GM23338 (cell line): ENCODE measurements around the gene SLIT1. TPM values are rescaled to one million over a fixed set of nuclear protein-coding genes. Genes with fewer than 3 reads are reported as not detected.

Experiments
- ATAC-seq: fragments of 200-7000 bp; cut with Tn5 transposase; 3 replicates; pipeline ENCODE4 v1.9.1; 2020
- DNase-seq: peaks from one replicate; pipeline ENCODE4 v3.0.0-alpha.2; 2015; ENCODE audit warnings: low spot score
- H2AFZ ChIP-seq: fragments of 200-600 bp; sonication (generic); 2 replicates; pipeline ENCODE4 v1.8.0; 2016; ENCODE audit warnings: antibody characterized with exemption, mild to moderate bottlenecking, moderate library complexity
- H3F3A ChIP-seq: fragments of 200-600 bp; sonication (generic); replicated peaks from 2 replicates; pipeline ENCODE4 v1.8.0; 2017; ENCODE audit warnings: antibody characterized with exemption, mixed run types, low read depth
- H3K27ac ChIP-seq: fragments of 200-600 bp; sonication (generic); 2 replicates; pipeline ENCODE4 v1.6.1; 2016; ENCODE audit warnings: low read depth
- H3K27me3 ChIP-seq: fragments of 200-600 bp; sonication (generic); 2 replicates; pipeline ENCODE4 v1.8.0; 2016; ENCODE audit warnings: mild to moderate bottlenecking, mixed run types, moderate library complexity; ENCODE audit not compliant: insufficient read depth
- H3K36me3 ChIP-seq: fragments of 200-600 bp; sonication (generic); 2 replicates; pipeline ENCODE4 v1.8.0; 2016; ENCODE audit warnings: mild to moderate bottlenecking; ENCODE audit not compliant: insufficient read depth
- H3K4me1 ChIP-seq: fragments of 200-600 bp; sonication (generic); 2 replicates; pipeline ENCODE4 v1.8.0; 2016; ENCODE audit warnings: mild to moderate bottlenecking, moderate library complexity; ENCODE audit not compliant: insufficient read depth
- H3K4me2 ChIP-seq: fragments of 200-600 bp; sonication (generic); 2 replicates; pipeline ENCODE4 v1.7.1; 2017; ENCODE audit warnings: mixed run types
- H3K4me3 ChIP-seq: fragments of 200-600 bp; sonication (generic); 2 replicates; pipeline ENCODE4 v1.6.1; 2016; ENCODE audit warnings: mixed run types
- H3K79me2 ChIP-seq: fragments of 200-600 bp; sonication (generic); replicated peaks from 2 replicates; pipeline ENCODE4 v1.8.0; 2017; ENCODE audit warnings: mild to moderate bottlenecking; ENCODE audit not compliant: insufficient read depth
- H3K9me2 ChIP-seq: fragments of 200-600 bp; sonication (generic); 2 replicates; pipeline ENCODE4 v1.8.0; 2017; ENCODE audit not compliant: insufficient read depth
- H4K20me1 ChIP-seq: fragments of 200-600 bp; sonication (generic); replicated peaks from 2 replicates; pipeline ENCODE4 v1.8.0; 2017; ENCODE audit warnings: mild to moderate bottlenecking; ENCODE audit not compliant: insufficient read depth
- H3K27ac Mint-ChIP-seq: 2 replicates; pipeline ENCODE4 v1.8.0; 2020; ENCODE audit warnings: inconsistent platforms, mild to moderate bottlenecking, moderate library complexity, mixed read lengths
- H3K27me3 Mint-ChIP-seq: 3 replicates; pipeline ENCODE4 v1.8.0; 2022; ENCODE audit warnings: low read depth, mild to moderate bottlenecking, moderate library complexity, mixed read lengths, inconsistent platforms; ENCODE audit not compliant: insufficient read depth, poor library complexity
- H3K36me3 Mint-ChIP-seq: 3 replicates; pipeline ENCODE4 v1.8.0; 2021; ENCODE audit warnings: low read depth, mild to moderate bottlenecking, inconsistent platforms, moderate library complexity, mixed read lengths
- H3K4me1 Mint-ChIP-seq: 3 replicates; pipeline ENCODE4 v1.8.0; 2020; ENCODE audit warnings: mild to moderate bottlenecking, inconsistent platforms, mixed read lengths
- H3K4me3 Mint-ChIP-seq: 3 replicates; pipeline ENCODE4 v1.8.0; 2021; ENCODE audit warnings: moderate library complexity, mild to moderate bottlenecking, inconsistent platforms, mixed read lengths
- H3K9me3 Mint-ChIP-seq: 3 replicates; pipeline ENCODE4 v1.8.0; 2020; ENCODE audit warnings: moderate library complexity, mild to moderate bottlenecking, inconsistent platforms, mixed read lengths
- CREB1 ChIP-seq: fragments of 250-450 bp; sonication (Bioruptor Pico); IDR thresholded peaks from 2 replicates; pipeline ENCODE4 v1.5.0; 2020; ENCODE audit warnings: low read depth, mild to moderate bottlenecking, moderate library complexity
- EZH2 ChIP-seq: fragments of 200-600 bp; sonication (generic); IDR thresholded peaks from one replicate; pipeline ENCODE4 v1.8.0; 2017; ENCODE audit warnings: antibody characterized with exemption, mild to moderate bottlenecking, low read depth; ENCODE audit not compliant: unreplicated experiment
- EZH2phosphoT487 ChIP-seq: fragments of 200-600 bp; sonication (generic); IDR thresholded peaks from one replicate; pipeline ENCODE4 v1.8.1; 2018; ENCODE audit warnings: antibody characterized with exemption; ENCODE audit not compliant: unreplicated experiment
- JUNB ChIP-seq: IDR thresholded peaks from one replicate; pipeline ENCODE4 v1.6.1; 2016; ENCODE audit warnings: antibody characterized with exemption; ENCODE audit not compliant: unreplicated experiment
- NANOG ChIP-seq: IDR thresholded peaks from 2 replicates; pipeline ENCODE4 v1.6.1; 2016; ENCODE audit warnings: antibody characterized with exemption, borderline replicate concordance
- POLR2AphosphoS5 ChIP-seq: IDR thresholded peaks from 2 replicates; pipeline ENCODE4 v1.6.1; 2016; ENCODE audit warnings: antibody characterized with exemption, low read depth
- STAT1 ChIP-seq: IDR thresholded peaks from one replicate; pipeline ENCODE4 v1.6.1; 2016; ENCODE audit warnings: antibody characterized with exemption; ENCODE audit not compliant: unreplicated experiment
- ZNF114 ChIP-seq: fragments of 250-450 bp; sonication (Bioruptor Pico); IDR thresholded peaks from 2 replicates; pipeline ENCODE4 v1.5.0; 2020; ENCODE audit warnings: mild to moderate bottlenecking, moderate library complexity
- ZNF331 ChIP-seq: fragments of 250-450 bp; sonication (Bioruptor Pico); IDR thresholded peaks from 2 replicates; pipeline ENCODE4 v1.5.0; 2020; ENCODE audit warnings: low read depth, mild to moderate bottlenecking, moderate library complexity
- polyA plus RNA-seq: library from polyadenylated mRNA; unstranded; fragments of >200 nt; fragmentation: Nextera tagmentation; extraction: Ambion mirVana; gene quantifications from 2 replicates; pipeline ENCODE4 v1.2.1, GENCODE V29; 2016
- total RNA-seq: library from RNA; depleted of rRNA; stranded (reverse); fragments of >200 nt; shearing (Covaris generic); gene quantifications from 2 replicates; pipeline ENCODE4 v1.2.3, GENCODE V29; 2014
- TF ChIP-seq, protein P1 (sequence below), 2 experiments: fragments of 200-600 bp in 1 of 2; sonication (generic) in 1 of 2; conservative IDR thresholded peaks; 2 replicates each; pipeline versions ENCODE4 v1.5.1 to v1.6.1; 2016 to 2017; ENCODE audit warnings: antibody characterized with exemption in 2 of 2, low read depth in 2 of 2, mild to moderate bottlenecking in 2 of 2, moderate library complexity in 1 of 2
- TF ChIP-seq, protein P2 (sequence below): fragments of 250-450 bp; sonication (Bioruptor Pico); IDR thresholded peaks from 2 replicates; pipeline ENCODE4 v1.5.0; 2020; ENCODE audit warnings: mild to moderate bottlenecking, moderate library complexity
- TF ChIP-seq, protein P3 (sequence below): IDR thresholded peaks from 2 replicates; pipeline ENCODE4 v1.6.1; 2016; ENCODE audit warnings: antibody characterized with exemption
- TF ChIP-seq, protein P4 (sequence below): IDR thresholded peaks from one replicate; pipeline ENCODE4 v1.6.1; 2018; ENCODE audit warnings: antibody characterized with exemption; ENCODE audit not compliant: unreplicated experiment

Gene SLIT1
- total and polyA plus RNA-seq, 2 experiments from 2014 or later, result 0.76 to 1.7 TPM

DNA sequence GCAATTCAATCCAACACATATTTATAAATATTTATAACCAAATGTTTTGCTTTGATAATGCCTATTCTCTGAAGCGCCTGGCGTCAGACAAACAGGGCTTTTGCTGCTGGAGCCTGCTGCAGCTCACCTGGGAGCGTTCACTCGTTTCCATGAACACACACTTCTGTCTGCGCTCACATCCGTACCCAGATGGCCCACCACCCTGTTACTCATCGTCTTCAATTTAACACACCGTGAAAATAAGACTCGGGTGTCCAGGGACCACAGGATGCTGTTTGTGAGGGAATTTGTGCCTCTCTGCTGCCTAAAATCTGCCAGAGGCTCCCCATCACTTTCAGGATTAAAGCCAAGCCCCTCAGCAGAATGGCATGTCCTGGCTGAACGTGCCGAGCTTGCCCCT lies 74.1 kb downstream of the SLIT1 start:
- Histone ChIP-seq H2AFZ (no peak overlapping the region), H4K20me1 (no peaks in the 10 kb centered on the region), H3K4me3 (no peak overlapping the region), H3K4me2 (no peak overlapping the region), H3K36me3 (no peaks in the 10 kb centered on the region), H3K27me3 (no peaks in the 10 kb centered on the region), H3K4me1 (no peaks in the 10 kb centered on the region), H3F3A (no peaks in the 10 kb centered on the region), H3K9me2 (no peaks in the 10 kb centered on the region), H3K79me2 (no peaks in the 10 kb centered on the region), H3K27ac (no peak overlapping the region)
- ATAC-seq (no peak), DNase-seq (no peak)
- no peak for TF ChIP-seq EZH2phosphoT487
- no peak for TF ChIP-seq ZNF114
- TF ChIP-seq POLR2AphosphoS5, result no peak
- TF ChIP-seq, protein P1, sequence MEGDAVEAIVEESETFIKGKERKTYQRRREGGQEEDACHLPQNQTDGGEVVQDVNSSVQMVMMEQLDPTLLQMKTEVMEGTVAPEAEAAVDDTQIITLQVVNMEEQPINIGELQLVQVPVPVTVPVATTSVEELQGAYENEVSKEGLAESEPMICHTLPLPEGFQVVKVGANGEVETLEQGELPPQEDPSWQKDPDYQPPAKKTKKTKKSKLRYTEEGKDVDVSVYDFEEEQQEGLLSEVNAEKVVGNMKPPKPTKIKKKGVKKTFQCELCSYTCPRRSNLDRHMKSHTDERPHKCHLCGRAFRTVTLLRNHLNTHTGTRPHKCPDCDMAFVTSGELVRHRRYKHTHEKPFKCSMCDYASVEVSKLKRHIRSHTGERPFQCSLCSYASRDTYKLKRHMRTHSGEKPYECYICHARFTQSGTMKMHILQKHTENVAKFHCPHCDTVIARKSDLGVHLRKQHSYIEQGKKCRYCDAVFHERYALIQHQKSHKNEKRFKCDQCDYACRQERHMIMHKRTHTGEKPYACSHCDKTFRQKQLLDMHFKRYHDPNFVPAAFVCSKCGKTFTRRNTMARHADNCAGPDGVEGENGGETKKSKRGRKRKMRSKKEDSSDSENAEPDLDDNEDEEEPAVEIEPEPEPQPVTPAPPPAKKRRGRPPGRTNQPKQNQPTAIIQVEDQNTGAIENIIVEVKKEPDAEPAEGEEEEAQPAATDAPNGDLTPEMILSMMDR (conservative IDR thresholded peaks at IDR 0.05; ENCODE audit: low read depth in 2 of 2), result no peak
- no peak for TF ChIP-seq CREB1 (CRISPR knock-in tag)
- TF ChIP-seq ZNF331 (CRISPR knock-in tag), result no peak
- TF ChIP-seq, protein P2, sequence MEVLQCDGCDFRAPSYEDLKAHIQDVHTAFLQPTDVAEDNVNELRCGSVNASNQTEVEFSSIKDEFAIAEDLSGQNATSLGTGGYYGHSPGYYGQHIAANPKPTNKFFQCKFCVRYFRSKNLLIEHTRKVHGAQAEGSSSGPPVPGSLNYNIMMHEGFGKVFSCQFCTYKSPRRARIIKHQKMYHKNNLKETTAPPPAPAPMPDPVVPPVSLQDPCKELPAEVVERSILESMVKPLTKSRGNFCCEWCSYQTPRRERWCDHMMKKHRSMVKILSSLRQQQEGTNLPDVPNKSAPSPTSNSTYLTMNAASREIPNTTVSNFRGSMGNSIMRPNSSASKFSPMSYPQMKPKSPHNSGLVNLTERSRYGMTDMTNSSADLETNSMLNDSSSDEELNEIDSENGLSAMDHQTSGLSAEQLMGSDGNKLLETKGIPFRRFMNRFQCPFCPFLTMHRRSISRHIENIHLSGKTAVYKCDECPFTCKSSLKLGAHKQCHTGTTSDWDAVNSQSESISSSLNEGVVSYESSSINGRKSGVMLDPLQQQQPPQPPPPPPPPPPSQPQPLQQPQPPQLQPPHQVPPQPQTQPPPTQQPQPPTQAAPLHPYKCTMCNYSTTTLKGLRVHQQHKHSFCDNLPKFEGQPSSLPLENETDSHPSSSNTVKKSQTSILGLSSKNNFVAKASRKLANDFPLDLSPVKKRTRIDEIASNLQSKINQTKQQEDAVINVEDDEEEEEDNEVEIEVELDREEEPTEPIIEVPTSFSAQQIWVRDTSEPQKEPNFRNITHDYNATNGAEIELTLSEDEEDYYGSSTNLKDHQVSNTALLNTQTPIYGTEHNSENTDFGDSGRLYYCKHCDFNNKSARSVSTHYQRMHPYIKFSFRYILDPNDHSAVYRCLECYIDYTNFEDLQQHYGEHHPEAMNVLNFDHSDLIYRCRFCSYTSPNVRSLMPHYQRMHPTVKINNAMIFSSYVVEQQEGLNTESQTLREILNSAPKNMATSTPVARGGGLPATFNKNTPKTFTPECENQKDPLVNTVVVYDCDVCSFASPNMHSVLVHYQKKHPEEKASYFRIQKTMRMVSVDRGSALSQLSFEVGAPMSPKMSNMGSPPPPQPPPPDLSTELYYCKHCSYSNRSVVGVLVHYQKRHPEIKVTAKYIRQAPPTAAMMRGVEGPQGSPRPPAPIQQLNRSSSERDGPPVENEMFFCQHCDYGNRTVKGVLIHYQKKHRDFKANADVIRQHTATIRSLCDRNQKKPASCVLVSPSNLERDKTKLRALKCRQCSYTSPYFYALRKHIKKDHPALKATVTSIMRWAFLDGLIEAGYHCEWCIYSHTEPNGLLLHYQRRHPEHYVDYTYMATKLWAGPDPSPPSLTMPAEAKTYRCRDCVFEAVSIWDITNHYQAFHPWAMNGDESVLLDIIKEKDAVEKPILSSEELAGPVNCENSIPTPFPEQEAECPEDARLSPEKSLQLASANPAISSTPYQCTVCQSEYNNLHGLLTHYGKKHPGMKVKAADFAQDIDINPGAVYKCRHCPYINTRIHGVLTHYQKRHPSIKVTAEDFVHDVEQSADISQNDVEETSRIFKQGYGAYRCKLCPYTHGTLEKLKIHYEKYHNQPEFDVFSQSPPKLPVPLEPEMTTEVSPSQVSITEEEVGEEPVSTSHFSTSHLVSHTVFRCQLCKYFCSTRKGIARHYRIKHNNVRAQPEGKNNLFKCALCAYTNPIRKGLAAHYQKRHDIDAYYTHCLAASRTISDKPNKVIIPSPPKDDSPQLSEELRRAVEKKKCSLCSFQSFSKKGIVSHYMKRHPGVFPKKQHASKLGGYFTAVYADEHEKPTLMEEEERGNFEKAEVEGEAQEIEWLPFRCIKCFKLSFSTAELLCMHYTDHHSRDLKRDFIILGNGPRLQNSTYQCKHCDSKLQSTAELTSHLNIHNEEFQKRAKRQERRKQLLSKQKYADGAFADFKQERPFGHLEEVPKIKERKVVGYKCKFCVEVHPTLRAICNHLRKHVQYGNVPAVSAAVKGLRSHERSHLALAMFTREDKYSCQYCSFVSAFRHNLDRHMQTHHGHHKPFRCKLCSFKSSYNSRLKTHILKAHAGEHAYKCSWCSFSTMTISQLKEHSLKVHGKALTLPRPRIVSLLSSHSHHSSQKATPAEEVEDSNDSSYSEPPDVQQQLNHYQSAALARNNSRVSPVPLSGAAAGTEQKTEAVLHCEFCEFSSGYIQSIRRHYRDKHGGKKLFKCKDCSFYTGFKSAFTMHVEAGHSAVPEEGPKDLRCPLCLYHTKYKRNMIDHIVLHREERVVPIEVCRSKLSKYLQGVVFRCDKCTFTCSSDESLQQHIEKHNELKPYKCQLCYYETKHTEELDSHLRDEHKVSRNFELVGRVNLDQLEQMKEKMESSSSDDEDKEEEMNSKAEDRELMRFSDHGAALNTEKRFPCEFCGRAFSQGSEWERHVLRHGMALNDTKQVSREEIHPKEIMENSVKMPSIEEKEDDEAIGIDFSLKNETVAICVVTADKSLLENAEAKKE, result no peak
- no peak for TF ChIP-seq JUNB
- no peak for TF ChIP-seq EZH2
- no peak for TF ChIP-seq STAT1
- no peak for TF ChIP-seq NANOG
- TF ChIP-seq, protein P3, sequence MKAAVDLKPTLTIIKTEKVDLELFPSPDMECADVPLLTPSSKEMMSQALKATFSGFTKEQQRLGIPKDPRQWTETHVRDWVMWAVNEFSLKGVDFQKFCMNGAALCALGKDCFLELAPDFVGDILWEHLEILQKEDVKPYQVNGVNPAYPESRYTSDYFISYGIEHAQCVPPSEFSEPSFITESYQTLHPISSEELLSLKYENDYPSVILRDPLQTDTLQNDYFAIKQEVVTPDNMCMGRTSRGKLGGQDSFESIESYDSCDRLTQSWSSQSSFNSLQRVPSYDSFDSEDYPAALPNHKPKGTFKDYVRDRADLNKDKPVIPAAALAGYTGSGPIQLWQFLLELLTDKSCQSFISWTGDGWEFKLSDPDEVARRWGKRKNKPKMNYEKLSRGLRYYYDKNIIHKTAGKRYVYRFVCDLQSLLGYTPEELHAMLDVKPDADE, result no peak
- TF ChIP-seq, protein P4, sequence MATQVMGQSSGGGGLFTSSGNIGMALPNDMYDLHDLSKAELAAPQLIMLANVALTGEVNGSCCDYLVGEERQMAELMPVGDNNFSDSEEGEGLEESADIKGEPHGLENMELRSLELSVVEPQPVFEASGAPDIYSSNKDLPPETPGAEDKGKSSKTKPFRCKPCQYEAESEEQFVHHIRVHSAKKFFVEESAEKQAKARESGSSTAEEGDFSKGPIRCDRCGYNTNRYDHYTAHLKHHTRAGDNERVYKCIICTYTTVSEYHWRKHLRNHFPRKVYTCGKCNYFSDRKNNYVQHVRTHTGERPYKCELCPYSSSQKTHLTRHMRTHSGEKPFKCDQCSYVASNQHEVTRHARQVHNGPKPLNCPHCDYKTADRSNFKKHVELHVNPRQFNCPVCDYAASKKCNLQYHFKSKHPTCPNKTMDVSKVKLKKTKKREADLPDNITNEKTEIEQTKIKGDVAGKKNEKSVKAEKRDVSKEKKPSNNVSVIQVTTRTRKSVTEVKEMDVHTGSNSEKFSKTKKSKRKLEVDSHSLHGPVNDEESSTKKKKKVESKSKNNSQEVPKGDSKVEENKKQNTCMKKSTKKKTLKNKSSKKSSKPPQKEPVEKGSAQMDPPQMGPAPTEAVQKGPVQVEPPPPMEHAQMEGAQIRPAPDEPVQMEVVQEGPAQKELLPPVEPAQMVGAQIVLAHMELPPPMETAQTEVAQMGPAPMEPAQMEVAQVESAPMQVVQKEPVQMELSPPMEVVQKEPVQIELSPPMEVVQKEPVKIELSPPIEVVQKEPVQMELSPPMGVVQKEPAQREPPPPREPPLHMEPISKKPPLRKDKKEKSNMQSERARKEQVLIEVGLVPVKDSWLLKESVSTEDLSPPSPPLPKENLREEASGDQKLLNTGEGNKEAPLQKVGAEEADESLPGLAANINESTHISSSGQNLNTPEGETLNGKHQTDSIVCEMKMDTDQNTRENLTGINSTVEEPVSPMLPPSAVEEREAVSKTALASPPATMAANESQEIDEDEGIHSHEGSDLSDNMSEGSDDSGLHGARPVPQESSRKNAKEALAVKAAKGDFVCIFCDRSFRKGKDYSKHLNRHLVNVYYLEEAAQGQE, result no peak
- Mint-ChIP-seq H3K9me3 (no peaks in the 10 kb centered on the region), H3K4me1 (peaks cover 8% of the 10 kb centered on the region; the same call in 2 of the 3 replicates), H3K4me3 (no peak overlapping the region), H3K27me3 (peaks cover 17% of the 10 kb centered on the region), H3K36me3 (no peaks in the 10 kb centered on the region), H3K27ac (no peak overlapping the region)
